GM23248 (cell line): Measurements from ENCODE around the gene THSD4. TPM values are rescaled to one million over a fixed set of nuclear protein-coding genes. Genes with fewer than 3 reads are reported as not detected.
A peak's percentile ranks its signal among the peaks of the same experiment; 100 is the strongest.

Experiments
- DNase-seq: peaks from one replicate; pipeline ENCODE4 v3.0.0-alpha.2; 2015
- H2AFZ ChIP-seq: fragments of 200-600 bp; sonication (generic); 2 replicates; pipeline ENCODE4 v1.6.1; 2016; ENCODE audit warnings: antibody characterized with exemption
- H3F3A ChIP-seq: fragments of 200-600 bp; sonication (generic); 2 replicates; pipeline ENCODE4 v1.6.1; 2016; ENCODE audit warnings: mild to moderate bottlenecking, antibody characterized with exemption, mixed run types; ENCODE audit not compliant: insufficient read depth
- H3K27ac ChIP-seq: fragments of 200-600 bp; sonication (generic); 2 replicates; pipeline ENCODE4 v1.5.1; 2016; ENCODE audit warnings: mild to moderate bottlenecking
- H3K27me3 ChIP-seq: fragments of 200-600 bp; sonication (generic); replicated peaks from 2 replicates; pipeline ENCODE4 v1.6.1; 2016; ENCODE audit warnings: mild to moderate bottlenecking; ENCODE audit not compliant: insufficient read depth
- H3K36me3 ChIP-seq: fragments of 200-600 bp; sonication (generic); 2 replicates; pipeline ENCODE4 v1.6.1; 2016; ENCODE audit warnings: low read depth, mild to moderate bottlenecking
- H3K4me1 ChIP-seq: fragments of 200-600 bp; sonication (generic); 2 replicates; pipeline ENCODE4 v1.6.1; 2016; ENCODE audit warnings: mild to moderate bottlenecking; ENCODE audit not compliant: insufficient read depth
- H3K4me2 ChIP-seq: fragments of 200-600 bp; sonication (generic); one replicate; pipeline ENCODE4 v1.6.1; 2016; ENCODE audit warnings: mild to moderate bottlenecking; ENCODE audit not compliant: unreplicated experiment
- H3K4me3 ChIP-seq: fragments of 200-600 bp; sonication (generic); 2 replicates; pipeline ENCODE4 v1.5.1; 2016; ENCODE audit warnings: mild to moderate bottlenecking
- H3K79me2 ChIP-seq: fragments of 200-600 bp; sonication (generic); 2 replicates; pipeline ENCODE4 v1.6.1; 2016; ENCODE audit warnings: mild to moderate bottlenecking; ENCODE audit not compliant: insufficient read depth
- H3K9ac ChIP-seq: fragments of 200-600 bp; sonication (generic); 2 replicates; pipeline ENCODE4 v1.6.1; 2016; ENCODE audit warnings: mild to moderate bottlenecking
- H3K9me2 ChIP-seq: fragments of 200-600 bp; sonication (generic); 2 replicates; pipeline ENCODE4 v1.6.1; 2016; ENCODE audit warnings: mixed run types, mild to moderate bottlenecking, moderate library complexity; ENCODE audit not compliant: insufficient read depth
- H3K9me3 ChIP-seq: fragments of 200-600 bp; sonication (generic); one replicate; pipeline ENCODE4 v1.6.1; 2017; ENCODE audit warnings: low read depth
- H4K20me1 ChIP-seq: fragments of 200-600 bp; sonication (generic); 2 replicates; pipeline ENCODE4 v1.6.0; 2016; ENCODE audit not compliant: insufficient read depth
- EZH2 ChIP-seq: fragments of 200-600 bp; sonication (generic); IDR thresholded peaks from 2 replicates; pipeline ENCODE4 v1.6.1; 2018; ENCODE audit warnings: antibody characterized with exemption, mild to moderate bottlenecking; ENCODE audit not compliant: insufficient read depth, poor library complexity, severe bottlenecking
- EZH2phosphoT487 ChIP-seq: fragments of 200-600 bp; sonication (generic); IDR thresholded peaks from 2 replicates; pipeline ENCODE4 v1.6.1; 2018; ENCODE audit warnings: antibody characterized with exemption, moderate library complexity, mild to moderate bottlenecking, low read depth; ENCODE audit not compliant: insufficient read depth
- WGBS, 2 experiments: methylation state at CpG; one replicate each; pipeline ENCODE4 v1.1.6; 2015 to 2017; ENCODE audit warnings: low lambda C conversion rate in 2 of 2, low coverage in 1 of 2; ENCODE audit errors: missing lambda C conversion rate in 2 of 2; 5-methylcytosine and 5-hydroxymethylcytosine counted together
- in situ Hi-C: fragments of 300-500 bp; cut with MboI; formaldehyde crosslinking; loops from 2 replicates; pipeline ENCODE4 v1.15.0; 2020
- polyA plus RNA-seq: library from polyadenylated mRNA; unstranded; fragments of >200 nt; fragmentation: Nextera tagmentation; extraction: Ambion mirVana; gene quantifications from 2 replicates; pipeline ENCODE4 v1.2.1, GENCODE V29; 2016
- total RNA-seq: library from RNA; depleted of rRNA; stranded (reverse); fragments of >200 nt; shearing (Covaris generic); gene quantifications from 2 replicates; pipeline ENCODE4 v1.2.3, GENCODE V29; 2014

The THSD4 gene
- total and polyA plus RNA-seq, 2 experiments from 2014 or later = 14.2 to 58.9 TPM

DNA sequence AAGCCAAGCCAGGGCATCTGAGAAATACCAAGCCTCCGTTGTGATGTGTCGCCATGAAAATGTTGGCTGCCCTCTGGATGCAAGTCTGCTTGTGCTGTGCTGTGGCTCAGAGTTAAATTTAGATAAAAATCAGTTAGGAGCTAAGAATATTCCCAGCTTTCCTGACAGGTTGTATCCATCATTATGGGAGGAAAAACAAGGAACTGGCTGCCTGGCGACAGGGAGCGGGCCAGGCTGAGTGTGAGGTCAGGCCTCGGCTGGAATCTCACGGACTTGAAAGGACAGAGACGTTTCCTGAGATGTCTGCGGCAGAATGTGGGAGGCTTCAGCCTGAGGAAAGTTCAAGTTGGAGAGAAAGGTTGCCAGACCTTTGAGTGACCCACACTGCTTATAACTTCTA is 213.8 kb downstream of the THSD4 start:
- 93 to 96% methylated on average over 8 of the region's 8 CpGs for WGBS, 2 experiments
- no peak for DNase-seq
- H2AFZ ChIP-seq = no peak overlapping the region

DNA sequence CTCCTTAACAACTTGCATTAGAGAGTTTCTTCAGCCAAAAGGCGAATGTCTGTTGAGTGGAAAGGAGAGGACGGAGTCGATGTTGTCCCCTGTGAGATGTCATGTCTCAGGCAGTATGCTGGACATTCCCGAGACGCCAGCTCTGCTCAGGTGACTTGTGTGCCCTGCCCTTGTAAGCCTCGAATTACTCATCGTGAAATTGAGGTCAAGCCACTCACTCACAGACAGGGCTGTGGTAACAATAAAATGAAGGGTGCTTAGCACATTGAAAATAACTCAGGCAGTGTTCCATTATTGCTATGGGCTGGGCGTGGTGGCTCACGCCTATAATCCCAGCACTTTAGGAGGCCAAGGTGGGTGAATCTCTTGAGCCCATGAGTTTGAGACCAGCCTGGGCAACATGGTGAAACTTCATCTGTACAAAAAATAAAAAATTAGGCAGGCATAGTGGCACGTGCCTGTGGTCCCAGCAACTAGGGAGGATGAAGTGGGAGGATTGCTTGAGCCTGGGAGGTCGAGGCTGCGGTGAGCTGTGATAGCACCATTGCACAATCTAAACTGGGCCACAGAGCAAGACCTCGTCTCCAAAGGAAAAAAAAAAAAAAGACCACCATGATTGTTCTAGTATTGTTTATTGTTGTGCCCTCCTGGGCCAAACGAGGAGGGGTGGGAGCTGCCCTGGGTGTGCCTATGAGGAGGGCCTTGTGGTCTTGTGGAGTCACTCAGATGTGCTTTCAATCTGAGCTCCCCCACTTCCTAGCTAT is 214.4 kb downstream of the THSD4 start:
- Histone ChIP-seq H3K27me3 (no peaks in the 10 kb centered on the region), H3K4me2 (no peak overlapping the region), H3K27ac (no peak overlapping the region), H3K9me2 (no peaks in the 10 kb centered on the region), H3F3A (peaks cover 31% of the 10 kb centered on the region), H3K4me3 (no peak overlapping the region), H3K4me1 (peaks cover 41% of the 10 kb centered on the region), H3K9ac (no peak overlapping the region), H4K20me1 (no peaks in the 10 kb centered on the region), H2AFZ (no peak overlapping the region), H3K79me2 (no peaks in the 10 kb centered on the region), H3K36me3 (no peaks in the 10 kb centered on the region), H3K9me3 (no peaks in the 10 kb centered on the region)
- no peak for TF ChIP-seq EZH2
- TF ChIP-seq EZH2phosphoT487 = no peak
- peak; percentile 35 for DNase-seq
- in situ Hi-C loops = no loop called here
- WGBS, 2 experiments = 74 to 80% methylated on average over 14 of the region's 14 CpGs

More for the DNA sequence above, 213.8 kb downstream of the THSD4 start:
- no peaks in the 10 kb centered on the region for H3K9me2 ChIP-seq
- H3K27ac ChIP-seq = no peak overlapping the region
- TF ChIP-seq EZH2phosphoT487 = no peak
- peaks cover 24% of the 10 kb centered on the region for H3F3A ChIP-seq
- H3K79me2 ChIP-seq = no peaks in the 10 kb centered on the region
- H3K36me3 ChIP-seq = no peaks in the 10 kb centered on the region
- H3K4me3 ChIP-seq = no peak overlapping the region
- in situ Hi-C loops = no loop called here
- no peaks in the 10 kb centered on the region for H4K20me1 ChIP-seq
- no peaks in the 10 kb centered on the region for H3K27me3 ChIP-seq
- H3K9ac ChIP-seq = no peak overlapping the region
- H3K4me2 ChIP-seq = no peak overlapping the region
- H3K9me3 ChIP-seq = no peaks in the 10 kb centered on the region
- peaks cover 34% of the 10 kb centered on the region for H3K4me1 ChIP-seq

GRCh38 chr15:71330638-71331162 is 215.4 kb downstream of the THSD4 start:
- no peaks in the 10 kb centered on the region for H3K9me3 ChIP-seq
- no peak for DNase-seq
- 85 to 88% methylated on average over 11 of the region's 11 CpGs for WGBS, 2 experiments
- H3K27me3 ChIP-seq = no peaks in the 10 kb centered on the region
- H3K4me2 ChIP-seq = no peak overlapping the region
- TF ChIP-seq EZH2 (no peak), EZH2phosphoT487 (no peak)
- in situ Hi-C loops = no loop called here
- H3F3A ChIP-seq = peaks cover 32% of the 10 kb centered on the region
- no peaks in the 10 kb centered on the region for H3K9me2 ChIP-seq
- H3K4me1 ChIP-seq = peaks cover 41% of the 10 kb centered on the region
- no peak overlapping the region for H2AFZ ChIP-seq
- no peak overlapping the region for H3K9ac ChIP-seq
- H3K79me2 ChIP-seq = no peaks in the 10 kb centered on the region
- H3K4me3 ChIP-seq = no peak overlapping the region
- no peak overlapping the region for H3K27ac ChIP-seq
- no peaks in the 10 kb centered on the region for H4K20me1 ChIP-seq
- H3K36me3 ChIP-seq = no peaks in the 10 kb centered on the region

GRCh38 chr15:71331173-71331572 is 215.9 kb downstream of the THSD4 start:
- peaks cover 36% of the 10 kb centered on the region for H3K4me1 ChIP-seq
- no peak for DNase-seq
- no peak for TF ChIP-seq EZH2
- no peak for TF ChIP-seq EZH2phosphoT487
- peaks cover 29% of the 10 kb centered on the region for H3F3A ChIP-seq
- no peaks in the 10 kb centered on the region for H3K9me2 ChIP-seq
- no peak overlapping the region for H2AFZ ChIP-seq
- H3K79me2 ChIP-seq = no peaks in the 10 kb centered on the region
- no peaks in the 10 kb centered on the region for H3K36me3 ChIP-seq
- H3K9me3 ChIP-seq = no peaks in the 10 kb centered on the region
- in situ Hi-C loops = no loop called here
- no peak overlapping the region for H3K4me3 ChIP-seq
- no peak overlapping the region for H3K9ac ChIP-seq
- H3K27me3 ChIP-seq = no peaks in the 10 kb centered on the region
- 91 to 98% methylated on average over 4 of the region's 4 CpGs for WGBS, 2 experiments
- H3K4me2 ChIP-seq = no peak overlapping the region
- no peak overlapping the region for H3K27ac ChIP-seq
- no peaks in the 10 kb centered on the region for H4K20me1 ChIP-seq
